ENCODE measurements around the gene RNF144A. TPM values are rescaled to one million over a fixed set of nuclear protein-coding genes. Genes with fewer than 3 reads are reported as not detected.

Gene RNF144A
- total and polyA plus RNA-seq, 5 donors = 4.7 to 14.3 (median 10.3) TPM

- 77% methylated on average over 1 of the region's 1 CpG for WGBS
Measured at GRCh38 chr2:6951046-6951445, 33.8 kb downstream of the RNF144A start.

GRCh38 chr2:6952101-6952500 is 34.9 kb downstream of the RNF144A start:
- Histone ChIP-seq H3K27me3 (ENCODE audit: control insufficient read depth, insufficient read depth) (no peaks in the 10 kb centered on the region), H3K4me1 (ENCODE audit: control insufficient read depth, insufficient read depth, low read length) (peaks cover 11% of the 10 kb centered on the region), H3K27ac (ENCODE audit: low read length) (no peak overlapping the region), H3K9me3 (ENCODE audit: control insufficient read depth, low read length) (no peaks in the 10 kb centered on the region), H3K4me3 (ENCODE audit: low read length) (no peak overlapping the region)
- ATAC-seq = no peak
- intact Hi-C loops (cut with DNase I) = no loop called here
- DNase-seq = no peak
- WGBS = 60% methylated on average over 3 of the region's 3 CpGs

More at GRCh38 chr2:6951046-6951445, 33.8 kb downstream of the RNF144A start:
- intact Hi-C loops (cut with DNase I) = no loop called here
- ATAC-seq = no peak
- H3K9me3 ChIP-seq (ENCODE audit: control insufficient read depth, low read length) = no peaks in the 10 kb centered on the region
- H3K27ac ChIP-seq (ENCODE audit: low read length) = no peak overlapping the region
- H3K4me3 ChIP-seq (ENCODE audit: low read length) = no peak overlapping the region
- H3K27me3 ChIP-seq (ENCODE audit: control insufficient read depth, insufficient read depth) = no peaks in the 10 kb centered on the region
- no peak for DNase-seq
- peaks cover 5% of the 10 kb centered on the region for H3K4me1 ChIP-seq (ENCODE audit: control insufficient read depth, insufficient read depth, low read length)

- no peak overlapping the region for H3K4me3 ChIP-seq (ENCODE audit: low read length)
- H3K4me1 ChIP-seq (ENCODE audit: control insufficient read depth, insufficient read depth, low read length) = peaks cover 9% of the 10 kb centered on the region
- 67% methylated on average over 4 of the region's 4 CpGs for WGBS
- DNase-seq (no peak), ATAC-seq (no peak)
- intact Hi-C loops (cut with DNase I) = no loop called here
- H3K27ac ChIP-seq (ENCODE audit: low read length) = no peak overlapping the region
- no peaks in the 10 kb centered on the region for H3K27me3 ChIP-seq (ENCODE audit: control insufficient read depth, insufficient read depth)
- no peaks in the 10 kb centered on the region for H3K9me3 ChIP-seq (ENCODE audit: control insufficient read depth, low read length)
Measured at GRCh38 chr2:6954586-6954985, 37.4 kb downstream of the RNF144A start.

DNA sequence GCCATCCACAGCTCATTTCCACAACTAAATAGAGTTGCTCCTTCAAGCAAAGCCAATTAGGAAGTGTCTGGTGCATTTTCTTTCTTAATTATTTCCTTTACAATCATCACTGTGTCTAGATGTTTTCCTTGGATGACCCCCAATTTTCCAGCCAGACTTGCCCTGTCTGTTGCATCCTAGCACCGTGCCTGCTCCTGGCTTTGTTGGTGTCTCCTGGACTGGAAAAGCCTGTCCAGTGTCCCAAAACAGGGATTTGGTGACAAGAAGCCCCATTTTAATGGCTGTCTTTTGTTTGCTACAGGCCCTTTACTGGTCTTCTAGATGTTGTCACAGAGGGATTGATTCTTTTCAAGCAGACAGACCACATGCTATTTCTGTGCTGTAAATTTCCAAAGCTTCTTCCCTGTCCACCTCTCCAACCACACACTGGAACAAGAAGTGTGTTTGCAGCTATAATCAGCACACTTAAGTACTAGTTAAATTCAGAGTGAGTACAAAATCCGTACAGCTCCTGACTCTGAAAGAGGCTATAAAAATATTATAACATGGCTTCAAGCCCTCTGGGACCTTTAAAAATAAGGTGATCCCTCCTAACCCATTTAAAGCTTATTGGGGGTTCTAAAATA is 38.4 kb downstream of the RNF144A start:
- no peak overlapping the region for H3K27ac ChIP-seq (ENCODE audit: low read length)
- H3K4me1 ChIP-seq (ENCODE audit: control insufficient read depth, insufficient read depth, low read length) = peaks cover 11% of the 10 kb centered on the region
- H3K9me3 ChIP-seq (ENCODE audit: control insufficient read depth, low read length) = no peaks in the 10 kb centered on the region
- intact Hi-C loops (cut with DNase I) = no loop called here
- 40% methylated on average over 2 of the region's 2 CpGs for WGBS
- H3K4me3 ChIP-seq (ENCODE audit: low read length) = no peak overlapping the region
- no peak for DNase-seq
- ATAC-seq = peak in 1 of 2 donors; percentile 53
- H3K27me3 ChIP-seq (ENCODE audit: control insufficient read depth, insufficient read depth) = no peaks in the 10 kb centered on the region

- ATAC-seq = no peak
- 89% methylated on average over 3 of the region's 3 CpGs for WGBS
- Histone ChIP-seq H3K4me1 (ENCODE audit: control insufficient read depth, insufficient read depth, low read length) (peaks cover 11% of the 10 kb centered on the region), H3K27me3 (ENCODE audit: control insufficient read depth, insufficient read depth) (no peaks in the 10 kb centered on the region), H3K27ac (ENCODE audit: low read length) (no peak overlapping the region), H3K4me3 (ENCODE audit: low read length) (no peak overlapping the region), H3K9me3 (ENCODE audit: control insufficient read depth, low read length) (no peaks in the 10 kb centered on the region)
- no peak for DNase-seq
- intact Hi-C loops (cut with DNase I) = no loop called here
Measured at GRCh38 chr2:6956566-6956965, 39.4 kb downstream of the RNF144A start.

GRCh38 chr2:6957031-6957714 is 40.0 kb downstream of the RNF144A start:
- no peak overlapping the region for H3K27ac ChIP-seq (ENCODE audit: low read length)
- H3K4me1 ChIP-seq (ENCODE audit: control insufficient read depth, insufficient read depth, low read length) = peaks cover 11% of the 10 kb centered on the region
- 82% methylated on average over 9 of the region's 9 CpGs for WGBS
- no peaks in the 10 kb centered on the region for H3K9me3 ChIP-seq (ENCODE audit: control insufficient read depth, low read length)
- no peak for DNase-seq
- intact Hi-C loops (cut with DNase I) = no loop called here
- H3K27me3 ChIP-seq (ENCODE audit: control insufficient read depth, insufficient read depth) = no peaks in the 10 kb centered on the region
- ATAC-seq = no peak
- no peak overlapping the region for H3K4me3 ChIP-seq (ENCODE audit: low read length)

- intact Hi-C loops (cut with DNase I) = no loop called here
- ATAC-seq = peak in 1 of 2 donors; percentile 5
- Histone ChIP-seq H3K4me3 (ENCODE audit: low read length) (no peak overlapping the region), H3K9me3 (ENCODE audit: control insufficient read depth, low read length) (no peaks in the 10 kb centered on the region), H3K27me3 (ENCODE audit: control insufficient read depth, insufficient read depth) (no peaks in the 10 kb centered on the region), H3K27ac (ENCODE audit: low read length) (no peak overlapping the region), H3K4me1 (ENCODE audit: control insufficient read depth, insufficient read depth, low read length) (peaks cover 11% of the 10 kb centered on the region)
- no peak for DNase-seq
- WGBS = 81% methylated on average over 15 of the region's 15 CpGs
Measured at GRCh38 chr2:6957910-6958615, 40.9 kb downstream of the RNF144A start.

- ATAC-seq (peak in 1 of 2 donors; percentile 18), DNase-seq (no peak)
- H3K4me3 ChIP-seq (ENCODE audit: low read length) = no peak overlapping the region
- H3K27ac ChIP-seq (ENCODE audit: low read length) = no peak overlapping the region
- no peaks in the 10 kb centered on the region for H3K9me3 ChIP-seq (ENCODE audit: control insufficient read depth, low read length)
- peaks cover 11% of the 10 kb centered on the region for H3K4me1 ChIP-seq (ENCODE audit: control insufficient read depth, insufficient read depth, low read length)
- WGBS = 92% methylated on average over 10 of the region's 10 CpGs
- intact Hi-C loops (cut with DNase I) = no loop called here
- H3K27me3 ChIP-seq (ENCODE audit: control insufficient read depth, insufficient read depth) = no peaks in the 10 kb centered on the region
Measured at GRCh38 chr2:6958616-6959235, 41.5 kb downstream of the RNF144A start.

DNA sequence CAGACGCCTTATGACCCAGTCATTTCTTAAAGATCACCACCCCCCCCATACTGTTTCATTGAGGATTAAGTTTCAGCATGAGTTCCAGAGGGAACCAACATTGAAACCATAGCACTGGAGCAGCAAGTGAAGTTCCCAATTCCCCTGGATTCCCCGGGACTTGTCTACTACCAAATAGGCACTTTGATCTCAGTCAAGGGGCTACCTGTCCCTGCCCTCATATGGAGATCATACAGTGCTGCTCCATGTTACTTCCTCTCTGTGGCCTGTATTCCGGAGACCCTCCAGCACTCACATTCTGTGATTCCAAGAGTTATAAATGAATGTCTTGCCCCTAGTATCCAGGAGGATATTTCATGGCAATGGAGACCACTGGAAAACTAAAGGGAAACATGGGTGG is 42.5 kb downstream of the RNF144A start:
- no peak overlapping the region for H3K4me3 ChIP-seq (ENCODE audit: low read length)
- no peaks in the 10 kb centered on the region for H3K27me3 ChIP-seq (ENCODE audit: control insufficient read depth, insufficient read depth)
- no peaks in the 10 kb centered on the region for H3K9me3 ChIP-seq (ENCODE audit: control insufficient read depth, low read length)
- peaks cover 11% of the 10 kb centered on the region for H3K4me1 ChIP-seq (ENCODE audit: control insufficient read depth, insufficient read depth, low read length)
- no peak for ATAC-seq
- 94% methylated on average over 3 of the region's 3 CpGs for WGBS
- no peak for DNase-seq
- no peak overlapping the region for H3K27ac ChIP-seq (ENCODE audit: low read length)
- intact Hi-C loops (cut with DNase I) = no loop called here

GRCh38 chr2:6960659-6961058 is 43.4 kb downstream of the RNF144A start:
- H3K4me3 ChIP-seq (ENCODE audit: low read length) = no peak overlapping the region
- no peaks in the 10 kb centered on the region for H3K9me3 ChIP-seq (ENCODE audit: control insufficient read depth, low read length)
- H3K27me3 ChIP-seq (ENCODE audit: control insufficient read depth, insufficient read depth) = no peaks in the 10 kb centered on the region
- peaks cover 8% of the 10 kb centered on the region for H3K4me1 ChIP-seq (ENCODE audit: control insufficient read depth, insufficient read depth, low read length)
- peak overlapping the region; percentile 6 for H3K27ac ChIP-seq (ENCODE audit: low read length)
- ATAC-seq = peak; percentile 68 to 74
- intact Hi-C loops (cut with DNase I) = no loop called here
- DNase-seq = no peak
- WGBS = 28% methylated on average over 8 of the region's 8 CpGs

GRCh38 chr2:6963727-6964126 is 46.5 kb downstream of the RNF144A start:
- 96% methylated on average over 6 of the region's 6 CpGs for WGBS
- no peak overlapping the region for H3K4me3 ChIP-seq (ENCODE audit: low read length)
- no peaks in the 10 kb centered on the region for H3K27me3 ChIP-seq (ENCODE audit: control insufficient read depth, insufficient read depth)
- peaks cover 2% of the 10 kb centered on the region for H3K4me1 ChIP-seq (ENCODE audit: control insufficient read depth, insufficient read depth, low read length)
- intact Hi-C loops (cut with DNase I) = no loop called here
- H3K27ac ChIP-seq (ENCODE audit: low read length) = no peak overlapping the region
- DNase-seq = no peak
- ATAC-seq = no peak
- no peaks in the 10 kb centered on the region for H3K9me3 ChIP-seq (ENCODE audit: control insufficient read depth, low read length)
